H1 (cell line): Measurements from ENCODE around the gene DNAJB11. TPM values are rescaled to one million over a fixed set of nuclear protein-coding genes. Genes with fewer than 3 reads are reported as not detected.

Experiments used
- KDM4A ChIP-seq: IDR thresholded peaks from one replicate; pipeline ENCODE4 v1.7.1; 2012; ENCODE audit warnings: low read depth, mild to moderate bottlenecking, moderate library complexity, low read length, inconsistent platforms; ENCODE audit not compliant: severe bottlenecking
- polyA plus RNA-seq, 7 experiments: library from polyadenylated mRNA; depleted of rRNA in 3 of 7; stranded (reverse) in 5 of 7; unstranded in 2 of 7; fragments of >200 nt in 5 of 7; fragments of 200-250 nt in 2 of 7; gene quantifications; 1 replicate in 5 of 7; 2 replicates in 1 of 7; 4 replicates in 1 of 7; pipeline versions ENCODE4 v1.2.1 to v1.2.3, GENCODE V29; 2011 to 2013; ENCODE audit warnings: missing spikeins in 2 of 7, mixed read lengths in 2 of 7
- total RNA-seq: library from RNA; stranded (reverse); fragmentation: NEBNext Ultra II Directional; extraction: Animal tissue kit (Norgen Biotek cat#: 25700); gene quantifications from 2 replicates; pipeline ENCODE4 v1.2.1, GENCODE V29; 2021

The DNAJB11 gene
- total and polyA plus RNA-seq, 2 of the 8 experiments (the other 6 are each of a cell fraction or from before 2014, with no cell fraction given): 14.6 to 63.9 TPM

- TF ChIP-seq KDM4A: no peak
These were observed 30.2 kb upstream of the DNAJB11 start (continued) for GRCh38 chr3:186540221-186540834.
